Mesendoderm (in vitro differentiated cells): ENCODE measurements around the gene AMMECR1.

Experiments used
- DNase-seq: peaks from one replicate; pipeline ENCODE4 v3.0.0; 2013
- H2AK5ac ChIP-seq: 2 replicates; pipeline ENCODE4 v1.6.1; 2013; ENCODE audit warnings: low read length, inconsistent platforms
- H2BK120ac ChIP-seq: 2 replicates; pipeline ENCODE4 v1.6.1; 2013; ENCODE audit warnings: low read depth, mild to moderate bottlenecking, low read length, moderate library complexity, mixed read lengths
- H2BK15ac ChIP-seq: replicated peaks from 2 replicates; pipeline ENCODE4 v1.6.1; 2013; ENCODE audit warnings: low read depth, mild to moderate bottlenecking, moderate library complexity
- H2BK5ac ChIP-seq: 2 replicates; pipeline ENCODE4 v1.6.1; 2013; ENCODE audit warnings: low read length, inconsistent platforms
- H3K18ac ChIP-seq: 2 replicates; pipeline ENCODE4 v1.6.1; 2013; ENCODE audit warnings: mild to moderate bottlenecking, low read length, mixed read lengths
- H3K23ac ChIP-seq: one replicate; pipeline ENCODE4 v1.6.1; 2013; ENCODE audit warnings: low read length
- H3K27ac ChIP-seq: 2 replicates; pipeline ENCODE4 v1.5.1; 2013; ENCODE audit warnings: low read depth, mild to moderate bottlenecking, inconsistent platforms, low read length, moderate library complexity
- H3K27me3 ChIP-seq: 2 replicates; pipeline ENCODE4 v1.6.1; 2013; ENCODE audit warnings: low read length, control low read depth, mild to moderate bottlenecking, inconsistent platforms; ENCODE audit not compliant: insufficient read depth, poor library complexity
- H3K36me3 ChIP-seq: 2 replicates; pipeline ENCODE4 v1.6.1; 2013; ENCODE audit warnings: low read length, inconsistent platforms; ENCODE audit not compliant: control insufficient read depth, insufficient read depth
- H3K4ac ChIP-seq: one replicate; pipeline ENCODE4 v1.6.1; 2013; ENCODE audit warnings: low read depth, mild to moderate bottlenecking, low read length, moderate library complexity
- H3K4me1 ChIP-seq: 2 replicates; pipeline ENCODE4 v1.6.1; 2013; ENCODE audit warnings: low read depth, low read length, inconsistent platforms; ENCODE audit not compliant: control insufficient read depth
- H3K4me2 ChIP-seq: 2 replicates; pipeline ENCODE4 v1.6.1; 2013; ENCODE audit warnings: low read length
- H3K4me3 ChIP-seq: 2 replicates; pipeline ENCODE4 v1.5.1; 2013; ENCODE audit warnings: mild to moderate bottlenecking, low read length
- H3K56ac ChIP-seq: one replicate; pipeline ENCODE4 v1.6.1; 2013; ENCODE audit warnings: low read length
- H3K79me1 ChIP-seq: 2 replicates; pipeline ENCODE4 v1.6.1; 2013; ENCODE audit warnings: low read length, inconsistent platforms
- H3K79me2 ChIP-seq: 2 replicates; pipeline ENCODE4 v1.6.1; 2013; ENCODE audit warnings: mild to moderate bottlenecking, low read length; ENCODE audit not compliant: control insufficient read depth, insufficient read depth
- H3K9ac ChIP-seq: 2 replicates; pipeline ENCODE4 v1.6.1; 2013; ENCODE audit warnings: low read length, inconsistent platforms
- H4K5ac ChIP-seq: one replicate; pipeline ENCODE4 v1.6.1; 2013; ENCODE audit warnings: low read length
- H4K8ac ChIP-seq: one replicate; pipeline ENCODE4 v1.6.1; 2013; ENCODE audit warnings: low read depth, mild to moderate bottlenecking, control low read depth, low read length, moderate library complexity
- WGBS: extraction: QIAGEN DNeasy Blood & Tissue Kit; methylation state at CpG from one replicate; pipeline ENCODE4 v1.1.7; 2013; ENCODE audit warnings: low lambda C conversion rate, missing lambda C conversion rate; ENCODE audit not compliant: insufficient coverage; ENCODE audit errors: extremely low coverage; 5-methylcytosine and 5-hydroxymethylcytosine counted together

The AMMECR1 gene

DNA sequence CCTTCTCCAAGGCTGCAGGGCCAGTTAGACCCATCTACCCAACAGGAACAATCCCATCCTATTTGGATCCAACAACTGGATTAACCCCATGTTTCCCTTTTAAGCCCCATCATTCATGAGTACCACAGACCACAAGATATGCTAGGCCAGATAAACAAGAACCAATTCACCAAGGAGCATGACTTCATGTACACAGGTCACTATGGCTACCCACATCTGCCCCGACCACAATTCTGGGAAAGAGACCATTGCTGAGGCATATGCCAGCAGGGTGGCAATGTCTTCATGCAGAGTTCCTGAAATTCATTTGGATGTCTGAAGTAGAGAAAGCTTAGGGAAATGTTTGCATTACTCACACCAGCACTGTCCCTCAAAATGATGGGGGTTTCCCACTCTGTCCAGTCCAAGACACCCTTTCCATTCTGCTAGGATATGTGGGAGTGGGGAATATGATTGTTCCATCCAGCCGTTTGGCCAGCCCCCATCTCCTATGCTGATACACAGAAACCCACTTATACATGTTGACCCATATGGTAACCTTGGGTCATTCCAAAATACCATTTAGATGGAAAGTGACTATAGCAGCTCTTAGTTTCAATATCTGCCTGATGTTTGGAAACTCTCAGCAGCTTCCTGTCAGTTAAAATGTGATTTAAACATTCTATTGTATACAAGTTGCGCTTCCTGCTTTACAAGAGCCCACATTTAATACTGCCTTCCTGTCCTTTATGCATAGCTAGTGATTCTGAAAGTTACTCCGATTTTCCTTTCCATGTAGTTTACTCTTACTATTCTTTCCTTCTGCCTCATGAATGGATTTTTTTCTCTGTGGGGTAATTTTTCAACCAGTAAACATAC, 129.0 kb downstream of the AMMECR1 start:
- Histone ChIP-seq H3K4me2 (no peak overlapping the region), H3K9ac (no peak overlapping the region), H4K8ac (no peak overlapping the region), H3K79me2 (no peaks in the 10 kb centered on the region), H2BK120ac (no peak overlapping the region), H4K5ac (no peak overlapping the region), H3K27me3 (no peaks in the 10 kb centered on the region), H3K27ac (no peak overlapping the region), H2AK5ac (no peak overlapping the region), H3K4ac (no peak overlapping the region), H3K18ac (no peak overlapping the region), H3K36me3 (no peaks in the 10 kb centered on the region), H3K23ac (no peak overlapping the region), H2BK5ac (no peak overlapping the region), H2BK15ac (no peak overlapping the region), H3K79me1 (no peaks in the 10 kb centered on the region), H3K4me1 (no peaks in the 10 kb centered on the region), H3K56ac (no peak overlapping the region), H3K4me3 (no peak overlapping the region)
- DNase-seq: no peak
- WGBS: no CpG with 5 or more reads among the region's 4 CpGs

DNA sequence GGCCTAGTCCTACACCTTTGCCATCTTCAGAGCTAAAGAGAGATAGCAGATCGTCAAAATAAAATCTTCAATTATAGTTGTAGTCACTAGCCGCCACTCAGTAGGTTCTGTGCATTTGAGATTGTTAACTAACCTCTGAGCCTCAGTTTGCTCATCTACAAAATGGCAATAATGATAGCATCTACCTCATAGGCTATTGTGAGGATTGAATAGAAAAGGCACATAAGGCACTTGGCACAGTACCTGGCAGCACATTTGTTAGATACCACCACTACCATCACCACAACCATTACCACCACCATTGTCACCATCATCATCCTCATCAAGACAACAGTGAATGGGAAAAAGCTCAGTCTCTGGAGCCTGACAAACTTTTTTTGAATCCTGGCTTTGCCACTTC, 134.6 kb downstream of the AMMECR1 start:
- WGBS: no CpG with 5 or more reads among the region's 2 CpGs

DNA sequence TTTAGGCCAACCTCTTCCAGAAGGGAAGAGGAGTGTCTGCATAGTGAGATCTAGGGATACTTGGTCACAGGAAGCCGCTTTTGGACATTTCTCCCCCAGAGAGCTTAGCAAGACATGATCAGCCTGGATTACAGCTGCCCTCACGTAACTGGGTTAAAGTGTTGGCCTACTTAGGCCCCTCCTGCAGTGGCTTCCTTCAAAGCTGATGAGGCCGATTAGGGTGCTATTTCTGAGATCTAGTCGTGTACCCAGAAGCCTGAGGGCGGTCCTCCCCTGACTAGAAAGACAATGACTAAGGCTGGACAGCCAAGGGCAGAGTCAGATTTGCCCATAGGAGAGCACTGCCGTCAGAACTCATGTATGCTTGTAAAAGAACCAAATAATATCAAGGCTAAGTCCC, 135.0 kb downstream of the AMMECR1 start:
- Histone ChIP-seq H3K9ac (no peak overlapping the region), H2AK5ac (no peak overlapping the region), H2BK15ac (no peak overlapping the region), H3K56ac (no peak overlapping the region), H3K18ac (no peak overlapping the region), H4K5ac (no peak overlapping the region), H3K79me1 (no peaks in the 10 kb centered on the region), H3K27me3 (no peaks in the 10 kb centered on the region), H3K4me2 (no peak overlapping the region), H3K79me2 (no peaks in the 10 kb centered on the region), H2BK120ac (no peak overlapping the region), H4K8ac (no peak overlapping the region), H3K4me1 (no peaks in the 10 kb centered on the region), H3K36me3 (no peaks in the 10 kb centered on the region), H3K27ac (no peak overlapping the region), H3K4ac (no peak overlapping the region), H2BK5ac (no peak overlapping the region), H3K23ac (no peak overlapping the region), H3K4me3 (no peak overlapping the region)
- no CpG with 5 or more reads among the region's 6 CpGs for WGBS
- no peak for DNase-seq

More for the DNA sequence above, 134.6 kb downstream of the AMMECR1 start:
- Histone ChIP-seq H3K4ac (no peak overlapping the region), H2BK120ac (no peak overlapping the region), H3K36me3 (no peaks in the 10 kb centered on the region), H2AK5ac (no peak overlapping the region), H2BK15ac (no peak overlapping the region), H3K4me2 (no peak overlapping the region), H3K4me3 (no peak overlapping the region), H4K5ac (no peak overlapping the region), H3K4me1 (no peaks in the 10 kb centered on the region), H3K79me1 (no peaks in the 10 kb centered on the region), H3K27ac (no peak overlapping the region), H4K8ac (no peak overlapping the region), H3K79me2 (no peaks in the 10 kb centered on the region), H3K9ac (no peak overlapping the region), H2BK5ac (no peak overlapping the region), H3K23ac (no peak overlapping the region), H3K27me3 (no peaks in the 10 kb centered on the region), H3K18ac (no peak overlapping the region), H3K56ac (no peak overlapping the region)
- no peak for DNase-seq

DNA sequence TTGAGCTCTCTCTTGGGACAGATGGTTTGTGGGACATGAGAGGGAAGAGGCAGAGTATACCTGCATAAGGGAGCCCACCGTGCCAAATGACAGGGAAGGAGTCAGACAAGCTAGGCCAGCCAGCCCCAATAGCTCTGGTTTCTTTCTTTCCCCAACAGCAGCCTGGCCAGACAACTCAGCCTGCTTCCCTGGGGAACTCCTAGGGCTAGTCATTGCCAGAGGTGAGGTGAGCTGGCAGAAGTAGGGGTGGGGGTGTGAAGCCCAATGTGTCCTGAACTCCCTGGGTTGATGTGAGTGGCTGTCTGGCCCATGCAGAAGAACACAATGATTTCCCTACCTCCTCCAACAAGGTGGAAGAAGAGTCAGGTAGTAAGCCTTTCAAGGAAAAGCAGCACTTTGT, 135.5 kb downstream of the AMMECR1 start:
- no peaks in the 10 kb centered on the region for H3K27me3 ChIP-seq
- WGBS: no CpG with 5 or more reads among the region's 1 CpG

DNA sequence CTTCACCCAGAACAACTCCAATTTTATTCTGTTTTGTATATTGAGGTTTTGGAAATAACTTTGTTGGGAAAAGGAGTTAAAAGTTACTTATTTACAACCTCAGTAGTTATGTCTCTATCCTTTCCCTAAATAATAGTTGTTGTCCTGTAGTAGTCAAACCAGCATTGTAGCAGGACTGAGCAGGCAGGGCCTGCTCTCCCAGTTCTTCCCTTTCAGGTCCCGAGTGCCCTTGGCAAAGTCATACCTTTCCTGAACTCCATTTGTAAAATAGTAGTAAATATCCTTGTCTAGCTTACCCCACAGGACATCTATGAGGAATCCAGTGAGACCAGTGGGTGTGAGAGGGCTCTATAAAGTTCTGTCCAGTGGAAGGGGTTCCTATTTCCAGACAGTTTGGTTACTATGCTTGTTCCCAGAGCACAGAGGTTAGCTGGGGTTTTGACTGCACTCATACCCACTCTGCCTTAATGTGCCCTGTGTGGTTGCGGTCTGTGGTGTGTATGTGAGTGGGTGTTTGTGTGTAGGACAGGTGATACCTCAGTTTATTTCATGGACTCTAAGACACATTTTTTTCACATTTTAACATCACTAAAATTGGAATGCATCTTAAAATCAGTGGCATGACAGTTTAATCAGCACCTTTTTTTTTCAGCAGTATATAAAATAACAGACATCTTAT, 136.3 kb downstream of the AMMECR1 start:
- no peak overlapping the region for H3K4me2 ChIP-seq
- no peaks in the 10 kb centered on the region for H3K79me1 ChIP-seq
- H3K23ac ChIP-seq: no peak overlapping the region
- H2BK5ac ChIP-seq: no peak overlapping the region
- no peaks in the 10 kb centered on the region for H3K36me3 ChIP-seq
- H3K18ac ChIP-seq: no peak overlapping the region
- H3K79me2 ChIP-seq: no peaks in the 10 kb centered on the region
- no peak overlapping the region for H4K8ac ChIP-seq
- H2AK5ac ChIP-seq: no peak overlapping the region
- H3K4ac ChIP-seq: no peak overlapping the region
- no peaks in the 10 kb centered on the region for H3K27me3 ChIP-seq
- no peak for DNase-seq
- no peak overlapping the region for H3K27ac ChIP-seq
- WGBS: no CpG with 5 or more reads among the region's 2 CpGs
- H3K56ac ChIP-seq: no peak overlapping the region
- H3K4me3 ChIP-seq: no peak overlapping the region
- H2BK15ac ChIP-seq: no peak overlapping the region
- H3K9ac ChIP-seq: no peak overlapping the region
- no peak overlapping the region for H4K5ac ChIP-seq
- H2BK120ac ChIP-seq: no peak overlapping the region
- no peaks in the 10 kb centered on the region for H3K4me1 ChIP-seq

More for the DNA sequence above, 135.5 kb downstream of the AMMECR1 start:
- Histone ChIP-seq H3K27ac (no peak overlapping the region), H3K79me2 (no peaks in the 10 kb centered on the region), H3K4ac (no peak overlapping the region), H3K4me2 (no peak overlapping the region), H2AK5ac (no peak overlapping the region), H3K4me1 (no peaks in the 10 kb centered on the region), H3K36me3 (no peaks in the 10 kb centered on the region), H2BK5ac (no peak overlapping the region), H3K4me3 (no peak overlapping the region), H4K5ac (no peak overlapping the region), H3K9ac (no peak overlapping the region), H3K56ac (no peak overlapping the region), H4K8ac (no peak overlapping the region), H3K23ac (no peak overlapping the region), H3K18ac (no peak overlapping the region), H3K79me1 (no peaks in the 10 kb centered on the region), H2BK120ac (no peak overlapping the region), H2BK15ac (no peak overlapping the region)
- DNase-seq: no peak
